ENCODE results near the gene NGRN. TPM values are rescaled to one million over a fixed set of nuclear protein-coding genes. Genes with fewer than 3 reads are reported as not detected.

Gene NGRN
- total RNA-seq, 1 donor from 2014 or later, result 124 TPM

DNA sequence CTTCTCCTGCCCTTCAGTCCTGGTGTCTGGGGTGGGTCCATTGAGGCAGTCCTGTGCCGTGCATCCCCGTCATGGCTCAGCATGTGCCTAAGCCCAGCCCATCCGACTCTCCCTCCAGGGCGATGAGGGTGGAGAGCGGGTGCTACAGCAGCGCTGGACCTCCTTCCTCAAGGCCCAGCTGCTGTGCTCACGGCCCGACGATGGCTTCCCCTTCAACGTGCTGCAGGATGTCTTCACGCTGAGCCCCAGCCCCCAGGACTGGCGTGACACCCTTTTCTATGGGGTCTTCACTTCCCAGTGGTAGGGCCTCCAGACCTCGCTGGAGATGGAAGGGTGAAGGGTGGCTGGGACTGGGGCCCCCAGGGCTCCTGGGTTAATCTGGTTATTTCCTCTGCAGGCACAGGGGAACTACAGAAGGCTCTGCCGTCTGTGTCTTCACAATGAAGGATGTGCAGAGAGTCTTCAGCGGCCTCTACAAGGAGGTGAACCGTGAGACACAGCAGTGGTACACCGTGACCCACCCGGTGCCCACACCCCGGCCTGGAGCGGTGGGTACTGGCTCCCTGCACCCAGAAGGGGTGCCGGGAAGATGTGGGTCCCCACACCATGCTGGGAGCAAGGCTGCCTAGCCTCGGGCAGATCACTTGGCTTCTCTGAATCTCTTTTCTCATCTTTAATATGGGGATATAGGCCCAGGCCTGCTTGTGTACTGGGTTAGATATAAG, 41.9 kb upstream of the NGRN start:
- H3K36me3 ChIP-seq (ENCODE audit: control insufficient read depth, insufficient read depth, low read length), result peaks cover 6% of the 10 kb centered on the region
- TF ChIP-seq, protein P1, sequence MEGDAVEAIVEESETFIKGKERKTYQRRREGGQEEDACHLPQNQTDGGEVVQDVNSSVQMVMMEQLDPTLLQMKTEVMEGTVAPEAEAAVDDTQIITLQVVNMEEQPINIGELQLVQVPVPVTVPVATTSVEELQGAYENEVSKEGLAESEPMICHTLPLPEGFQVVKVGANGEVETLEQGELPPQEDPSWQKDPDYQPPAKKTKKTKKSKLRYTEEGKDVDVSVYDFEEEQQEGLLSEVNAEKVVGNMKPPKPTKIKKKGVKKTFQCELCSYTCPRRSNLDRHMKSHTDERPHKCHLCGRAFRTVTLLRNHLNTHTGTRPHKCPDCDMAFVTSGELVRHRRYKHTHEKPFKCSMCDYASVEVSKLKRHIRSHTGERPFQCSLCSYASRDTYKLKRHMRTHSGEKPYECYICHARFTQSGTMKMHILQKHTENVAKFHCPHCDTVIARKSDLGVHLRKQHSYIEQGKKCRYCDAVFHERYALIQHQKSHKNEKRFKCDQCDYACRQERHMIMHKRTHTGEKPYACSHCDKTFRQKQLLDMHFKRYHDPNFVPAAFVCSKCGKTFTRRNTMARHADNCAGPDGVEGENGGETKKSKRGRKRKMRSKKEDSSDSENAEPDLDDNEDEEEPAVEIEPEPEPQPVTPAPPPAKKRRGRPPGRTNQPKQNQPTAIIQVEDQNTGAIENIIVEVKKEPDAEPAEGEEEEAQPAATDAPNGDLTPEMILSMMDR (IDR thresholded peaks at IDR 0.05; ENCODE audit: insufficient read depth, low read length, poor library complexity, severe bottlenecking), result no peak
- no peak overlapping the region for H3K4me3 ChIP-seq (ENCODE audit: low read depth, low read length)

DNA sequence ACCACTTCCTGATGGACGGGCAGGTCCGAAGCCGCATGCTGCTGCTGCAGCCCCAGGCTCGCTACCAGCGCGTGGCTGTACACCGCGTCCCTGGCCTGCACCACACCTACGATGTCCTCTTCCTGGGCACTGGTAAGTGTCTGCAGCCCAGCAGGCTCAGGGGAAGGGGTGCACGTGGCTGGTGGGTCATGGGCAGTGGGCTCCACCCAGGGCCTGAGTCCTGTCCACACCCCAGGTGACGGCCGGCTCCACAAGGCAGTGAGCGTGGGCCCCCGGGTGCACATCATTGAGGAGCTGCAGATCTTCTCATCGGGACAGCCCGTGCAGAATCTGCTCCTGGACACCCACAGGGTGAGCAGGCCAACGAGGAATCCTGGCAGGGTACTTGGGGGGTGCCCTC, 40.4 kb upstream of the NGRN start:
- TF ChIP-seq, protein P1 (IDR thresholded peaks at IDR 0.05; ENCODE audit: insufficient read depth, low read length, poor library complexity, severe bottlenecking), result no peak
- Histone ChIP-seq H3K27me3 (ENCODE audit: control insufficient read depth, insufficient read depth, low read length) (no peaks in the 10 kb centered on the region), H3K4me3 (ENCODE audit: low read depth, low read length) (no peak overlapping the region), H3K36me3 (ENCODE audit: control insufficient read depth, insufficient read depth, low read length) (peaks cover 6% of the 10 kb centered on the region)
- no peak for DNase-seq (ENCODE audit: low read depth)

More for the DNA sequence above, 41.9 kb upstream of the NGRN start:
- DNase-seq (ENCODE audit: low read depth), result no peak
- no peaks in the 10 kb centered on the region for H3K27me3 ChIP-seq (ENCODE audit: control insufficient read depth, insufficient read depth, low read length)

DNA sequence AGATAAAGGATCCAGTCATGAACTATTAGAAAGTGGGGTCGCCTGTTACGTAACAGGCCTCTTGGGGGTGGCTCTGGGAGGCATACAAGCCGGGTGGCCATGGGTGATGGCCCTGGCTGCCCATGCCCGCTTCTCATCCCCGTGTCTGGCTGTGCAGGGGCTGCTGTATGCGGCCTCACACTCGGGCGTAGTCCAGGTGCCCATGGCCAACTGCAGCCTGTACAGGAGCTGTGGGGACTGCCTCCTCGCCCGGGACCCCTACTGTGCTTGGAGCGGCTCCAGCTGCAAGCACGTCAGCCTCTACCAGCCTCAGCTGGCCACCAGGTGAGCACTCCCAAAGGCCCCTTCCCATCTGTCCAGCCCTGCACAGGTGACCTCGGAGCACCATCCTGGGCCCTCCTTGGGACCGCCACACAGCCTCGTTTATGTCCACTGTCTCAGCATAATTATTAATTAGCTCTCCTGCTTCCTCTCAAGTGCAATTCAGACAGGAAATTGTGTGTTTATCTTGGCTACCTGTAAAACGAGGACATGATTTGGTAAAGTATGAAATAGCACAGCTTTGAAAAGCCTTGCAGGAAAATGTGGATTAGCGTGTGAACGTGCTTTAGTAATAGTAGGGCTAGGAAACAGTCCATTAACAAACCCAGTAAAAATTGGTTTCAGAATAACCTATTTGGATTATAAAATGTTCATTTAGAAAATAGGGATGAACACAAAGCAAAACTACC, 39.8 kb upstream of the NGRN start:
- Histone ChIP-seq H3K4me3 (ENCODE audit: low read depth, low read length) (no peak overlapping the region), H3K36me3 (ENCODE audit: control insufficient read depth, insufficient read depth, low read length) (peaks cover 4% of the 10 kb centered on the region), H3K27me3 (ENCODE audit: control insufficient read depth, insufficient read depth, low read length) (no peaks in the 10 kb centered on the region)
- no peak for DNase-seq (ENCODE audit: low read depth)
- TF ChIP-seq, protein P1 (IDR thresholded peaks at IDR 0.05; ENCODE audit: insufficient read depth, low read length, poor library complexity, severe bottlenecking), result no peak

DNA sequence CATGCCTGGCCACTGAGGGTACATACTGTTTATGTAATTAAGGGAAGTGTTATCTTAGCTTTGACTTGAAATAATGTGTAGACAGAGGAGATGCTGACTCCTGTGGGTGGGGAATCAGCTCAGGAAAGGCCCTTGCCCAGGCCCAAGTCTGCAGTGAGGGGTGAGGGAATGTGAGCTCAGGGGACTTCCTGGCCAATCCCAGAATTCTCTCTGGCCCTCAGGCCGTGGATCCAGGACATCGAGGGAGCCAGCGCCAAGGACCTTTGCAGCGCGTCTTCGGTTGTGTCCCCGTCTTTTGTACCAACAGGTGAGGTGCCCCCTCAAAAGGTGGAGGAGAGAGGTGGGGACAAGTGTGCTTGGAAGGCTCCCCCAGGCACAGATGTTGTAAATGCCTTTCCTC, 38.1 kb upstream of the NGRN start:
- peaks cover 7% of the 10 kb centered on the region for H3K36me3 ChIP-seq (ENCODE audit: control insufficient read depth, insufficient read depth, low read length)
- DNase-seq (ENCODE audit: low read depth), result no peak
- no peak overlapping the region for H3K4me3 ChIP-seq (ENCODE audit: low read depth, low read length)
- H3K27me3 ChIP-seq (ENCODE audit: control insufficient read depth, insufficient read depth, low read length), result no peaks in the 10 kb centered on the region
- TF ChIP-seq, protein P1 (IDR thresholded peaks at IDR 0.05; ENCODE audit: insufficient read depth, low read length, poor library complexity, severe bottlenecking), result no peak

DNA sequence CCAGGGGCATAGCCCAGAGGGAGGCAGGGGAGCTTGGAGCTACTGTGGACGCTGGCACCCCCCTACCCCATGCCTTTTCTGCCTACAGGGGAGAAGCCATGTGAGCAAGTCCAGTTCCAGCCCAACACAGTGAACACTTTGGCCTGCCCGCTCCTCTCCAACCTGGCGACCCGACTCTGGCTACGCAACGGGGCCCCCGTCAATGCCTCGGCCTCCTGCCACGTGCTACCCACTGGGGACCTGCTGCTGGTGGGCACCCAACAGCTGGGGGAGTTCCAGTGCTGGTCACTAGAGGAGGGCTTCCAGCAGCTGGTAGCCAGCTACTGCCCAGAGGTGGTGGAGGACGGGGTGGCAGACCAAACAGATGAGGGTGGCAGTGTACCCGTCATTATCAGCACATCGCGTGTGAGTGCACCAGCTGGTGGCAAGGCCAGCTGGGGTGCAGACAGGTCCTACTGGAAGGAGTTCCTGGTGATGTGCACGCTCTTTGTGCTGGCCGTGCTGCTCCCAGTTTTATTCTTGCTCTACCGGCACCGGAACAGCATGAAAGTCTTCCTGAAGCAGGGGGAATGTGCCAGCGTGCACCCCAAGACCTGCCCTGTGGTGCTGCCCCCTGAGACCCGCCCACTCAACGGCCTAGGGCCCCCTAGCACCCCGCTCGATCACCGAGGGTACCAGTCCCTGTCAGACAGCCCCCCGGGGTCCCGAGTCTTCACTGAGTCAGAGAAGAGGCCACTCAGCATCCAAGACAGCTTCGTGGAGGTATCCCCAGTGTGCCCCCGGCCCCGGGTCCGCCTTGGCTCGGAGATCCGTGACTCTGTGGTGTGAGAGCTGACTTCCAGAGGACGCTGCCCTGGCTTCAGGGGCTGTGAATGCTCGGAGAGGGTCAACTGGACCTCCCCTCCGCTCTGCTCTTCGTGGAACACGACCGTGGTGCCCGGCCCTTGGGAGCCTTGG, 37.4 kb upstream of the NGRN start:
- H3K4me3 ChIP-seq (ENCODE audit: low read depth, low read length), result no peak overlapping the region
- H3K36me3 ChIP-seq (ENCODE audit: control insufficient read depth, insufficient read depth, low read length), result peaks cover 6% of the 10 kb centered on the region
- TF ChIP-seq, protein P1 (IDR thresholded peaks at IDR 0.05; ENCODE audit: insufficient read depth, low read length, poor library complexity, severe bottlenecking), result no peak
- H3K27me3 ChIP-seq (ENCODE audit: control insufficient read depth, insufficient read depth, low read length), result no peaks in the 10 kb centered on the region
- no peak for DNase-seq (ENCODE audit: low read depth)

All from kidney epithelial cell (primary cell).